ENCODE results near the gene ESRP2. TPM values are rescaled to one million over a fixed set of nuclear protein-coding genes. Genes with fewer than 3 reads are reported as not detected.

The ESRP2 gene
- total RNA-seq, 1 donor from 2014 or later: 64.5 TPM

DNA sequence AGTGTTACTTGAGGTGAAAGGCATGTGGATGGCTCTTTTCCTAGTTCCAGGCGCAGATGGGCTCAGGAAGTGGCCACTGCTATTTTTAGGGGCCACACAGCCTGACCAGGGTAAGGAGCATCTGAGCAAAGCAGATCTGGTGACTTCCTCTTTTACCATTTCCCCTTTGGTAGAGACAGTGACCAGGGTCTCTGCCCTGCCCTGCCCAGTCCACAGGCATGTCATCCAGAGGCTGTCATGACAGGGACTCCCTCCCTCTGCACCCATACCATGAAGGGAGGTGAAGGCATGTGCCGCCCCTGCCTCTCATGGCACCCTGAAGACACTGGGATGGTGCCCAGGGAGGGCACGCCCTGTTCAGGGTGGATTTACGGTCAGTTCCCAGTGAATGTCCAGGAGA is 11.5 kb upstream of the ESRP2 start:
- Histone ChIP-seq H3K36me3 (peaks cover 32% of the 10 kb centered on the region), H3K27ac (peak overlapping the region; percentile 66), H3K9me3 (no peaks in the 10 kb centered on the region), H3K27me3 (ENCODE audit: low read depth) (no peaks in the 10 kb centered on the region), H3K4me3 (peak overlapping the region; percentile 25), H3K4me1 (peaks cover 35% of the 10 kb centered on the region)
- peak; percentile 19 to 57 for ATAC-seq
- intact Hi-C loops (cut with DNase I): no loop called here
- DNase-seq: peak; percentile 64
- TF ChIP-seq, protein P1, sequence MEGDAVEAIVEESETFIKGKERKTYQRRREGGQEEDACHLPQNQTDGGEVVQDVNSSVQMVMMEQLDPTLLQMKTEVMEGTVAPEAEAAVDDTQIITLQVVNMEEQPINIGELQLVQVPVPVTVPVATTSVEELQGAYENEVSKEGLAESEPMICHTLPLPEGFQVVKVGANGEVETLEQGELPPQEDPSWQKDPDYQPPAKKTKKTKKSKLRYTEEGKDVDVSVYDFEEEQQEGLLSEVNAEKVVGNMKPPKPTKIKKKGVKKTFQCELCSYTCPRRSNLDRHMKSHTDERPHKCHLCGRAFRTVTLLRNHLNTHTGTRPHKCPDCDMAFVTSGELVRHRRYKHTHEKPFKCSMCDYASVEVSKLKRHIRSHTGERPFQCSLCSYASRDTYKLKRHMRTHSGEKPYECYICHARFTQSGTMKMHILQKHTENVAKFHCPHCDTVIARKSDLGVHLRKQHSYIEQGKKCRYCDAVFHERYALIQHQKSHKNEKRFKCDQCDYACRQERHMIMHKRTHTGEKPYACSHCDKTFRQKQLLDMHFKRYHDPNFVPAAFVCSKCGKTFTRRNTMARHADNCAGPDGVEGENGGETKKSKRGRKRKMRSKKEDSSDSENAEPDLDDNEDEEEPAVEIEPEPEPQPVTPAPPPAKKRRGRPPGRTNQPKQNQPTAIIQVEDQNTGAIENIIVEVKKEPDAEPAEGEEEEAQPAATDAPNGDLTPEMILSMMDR (IDR thresholded peaks at IDR 0.05): no peak

DNA sequence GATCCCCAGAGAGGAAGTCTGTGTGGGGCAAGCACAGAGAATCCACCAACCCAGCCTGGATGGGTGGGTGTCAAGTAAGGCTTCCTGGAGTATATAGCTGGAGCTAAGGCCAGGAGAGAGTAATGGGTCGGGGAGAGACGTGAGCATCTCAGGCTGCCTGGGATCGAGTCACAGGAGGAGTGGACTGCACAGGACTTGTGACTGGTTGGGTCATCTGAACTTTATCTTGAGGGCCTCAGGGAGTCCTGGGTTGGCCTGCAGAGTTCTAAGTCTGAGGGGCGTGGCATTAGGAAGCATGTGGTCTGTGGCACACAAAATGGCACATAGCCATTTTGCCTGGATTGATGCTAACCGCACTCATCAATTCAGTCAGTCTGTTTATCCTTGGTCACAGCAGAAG is 10.7 kb upstream of the ESRP2 start:
- TF ChIP-seq, protein P1 (IDR thresholded peaks at IDR 0.05): no peak
- Histone ChIP-seq H3K36me3 (peaks cover 24% of the 10 kb centered on the region), H3K4me1 (peaks cover 35% of the 10 kb centered on the region), H3K27me3 (ENCODE audit: low read depth) (no peaks in the 10 kb centered on the region), H3K9me3 (no peaks in the 10 kb centered on the region), H3K27ac (peak overlapping the region; percentile 81), H3K4me3 (peak overlapping the region; percentile 94)
- intact Hi-C loops (cut with DNase I): no loop called here
- ATAC-seq (peak in 1 of 2 donors; percentile 20), DNase-seq (peak; percentile 58)

DNA sequence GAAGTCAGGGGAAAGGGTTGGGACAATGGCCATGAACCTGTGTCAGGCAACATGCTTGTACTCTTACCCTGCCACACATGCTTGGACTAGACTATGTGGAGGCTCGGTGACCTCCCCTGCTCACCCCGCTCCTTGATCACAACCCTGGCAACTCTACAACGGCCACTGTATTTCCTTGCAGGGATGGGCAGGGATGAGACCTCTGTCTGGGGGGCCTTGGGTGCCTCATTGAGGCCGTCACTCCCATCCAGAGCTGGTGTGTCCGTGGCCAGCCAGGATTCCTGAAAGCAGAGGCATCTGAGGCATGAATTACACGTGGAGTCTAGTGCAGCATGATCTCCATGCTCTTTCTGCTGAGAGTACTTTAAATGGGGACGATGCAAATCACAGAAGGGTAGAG is 10.2 kb upstream of the ESRP2 start:
- DNase-seq (no peak), ATAC-seq (no peak)
- H3K36me3 ChIP-seq: peaks cover 24% of the 10 kb centered on the region
- peak overlapping the region; percentile 94 for H3K4me3 ChIP-seq
- intact Hi-C loops (cut with DNase I): no loop called here
- H3K4me1 ChIP-seq: peaks cover 35% of the 10 kb centered on the region
- H3K27ac ChIP-seq: peak overlapping the region; percentile 81
- TF ChIP-seq, protein P1 (IDR thresholded peaks at IDR 0.05): no peak
- H3K9me3 ChIP-seq: no peaks in the 10 kb centered on the region
- no peaks in the 10 kb centered on the region for H3K27me3 ChIP-seq (ENCODE audit: low read depth)

GRCh38 chr16:68244903-68245853 is 9.3 kb upstream of the ESRP2 start, which contains the start of gene PLA2G15:
TSS of gene PLA2G15 (plus strand) at chr16:68245373. CDS start at chr16:68245427, 54 bp downstream.
- H3K27ac ChIP-seq: peak within 1 kb of the TSS; percentile 81
- ATAC-seq: peak; percentile 97 to 99
- intact Hi-C loops (cut with DNase I): no loop called here

DNA sequence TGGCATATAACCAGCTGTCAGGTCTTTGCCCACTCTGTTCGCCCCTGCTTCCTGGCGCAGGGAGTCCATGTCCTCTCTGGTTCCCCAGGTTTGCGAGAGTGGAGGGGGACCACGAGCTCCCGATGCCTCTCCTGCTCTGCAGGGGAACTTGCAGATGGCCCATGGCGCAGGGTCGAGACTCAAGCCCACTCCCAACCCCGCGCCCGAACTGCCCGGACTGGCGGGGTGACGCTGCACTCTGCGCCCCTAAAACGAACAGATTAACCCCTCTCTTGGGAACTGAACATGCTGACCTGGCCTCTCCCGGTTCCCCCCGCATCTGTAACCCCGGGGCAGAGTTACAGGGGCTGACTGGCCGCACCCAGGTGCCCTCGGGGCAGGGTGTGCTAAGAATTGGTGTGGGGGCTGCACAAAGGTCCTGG is 8.6 kb upstream of the ESRP2 start:
- peak in 1 of 2 donors; percentile 1 for ATAC-seq
- peak; percentile 49 for DNase-seq
- peaks cover 7% of the 10 kb centered on the region for H3K36me3 ChIP-seq
- H3K27ac ChIP-seq: peak overlapping the region; percentile 81
- H3K4me3 ChIP-seq: peak overlapping the region; percentile 94
- no peaks in the 10 kb centered on the region for H3K27me3 ChIP-seq (ENCODE audit: low read depth)
- peaks cover 41% of the 10 kb centered on the region for H3K4me1 ChIP-seq
- TF ChIP-seq, protein P1 (IDR thresholded peaks at IDR 0.05): no peak
- no peaks in the 10 kb centered on the region for H3K9me3 ChIP-seq
- intact Hi-C loops (cut with DNase I): no loop called here

More at GRCh38 chr16:68244903-68245853, 9.3 kb upstream of the ESRP2 start, which contains the start of gene PLA2G15:
- H3K36me3 ChIP-seq: peaks cover 14% of the 10 kb centered on the region
- DNase-seq: peak; percentile 96
- peaks cover 35% of the 10 kb centered on the region for H3K4me1 ChIP-seq
- H3K4me3 ChIP-seq: peak within 1 kb of the TSS; percentile 94
- TF ChIP-seq, protein P1 (IDR thresholded peaks at IDR 0.05): no peak
- H3K27me3 ChIP-seq (ENCODE audit: low read depth): no peaks in the 10 kb centered on the region
- H3K9me3 ChIP-seq: no peaks in the 10 kb centered on the region
